Ovary (tissue), 9 donors: ENCODE results near the gene CSHL1. TPM values are rescaled to one million over a fixed set of nuclear protein-coding genes. Genes with fewer than 3 reads are reported as not detected.

Experiments used
- DNase-seq, 5 donors: peaks; one replicate each; pipeline ENCODE4 v3.0.0-alpha.2; 2019 to 2020
- H3K27ac ChIP-seq, 2 donors: fragments of 200-600 bp; one replicate each; pipeline versions ENCODE4 v1.5.1 to v1.8.0; 2019 to 2022
- H3K27me3 ChIP-seq: fragments of 200-600 bp; one replicate; pipeline ENCODE4 v1.8.0; 2022
- H3K36me3 ChIP-seq: fragments of 200-600 bp; sonication (generic); one replicate; pipeline ENCODE4 v1.5.1; 2019
- H3K4me1 ChIP-seq: one replicate; pipeline ENCODE4 v1.8.1; 2013; ENCODE audit warnings: mild to moderate bottlenecking, moderate library complexity; ENCODE audit not compliant: insufficient read depth
- H3K4me3 ChIP-seq: fragments of 200-600 bp; sonication (generic); one replicate; pipeline ENCODE4 v1.5.1; 2017
- H3K9me3 ChIP-seq, 2 donors: fragments of 200-600 bp in 1 of 2; sonication (generic) in 1 of 2; one replicate each; pipeline versions ENCODE4 v1.5.1 to v1.8.1; 2013 to 2019; ENCODE audit warnings: mild to moderate bottlenecking in 1 of 2, moderate library complexity in 1 of 2
- CTCF ChIP-seq, 3 donors: fragments of 450-650 bp in 2 of 3; fragments of 200-600 bp in 1 of 3; IDR thresholded peaks; one replicate each; pipeline versions ENCODE4 v1.5.1 to v1.8.0; 2016 to 2022; ENCODE audit warnings: antibody characterized with exemption in 3 of 3, mild to moderate bottlenecking in 1 of 3
- EP300 ChIP-seq: sonication (generic); formaldehyde crosslinking; IDR thresholded peaks from one replicate; pipeline ENCODE4 v1.6.1; 2017; ENCODE audit warnings: antibody characterized with exemption
- POLR2A ChIP-seq: fragments of 450-650 bp; IDR thresholded peaks from one replicate; pipeline ENCODE4 v1.6.1; 2017; ENCODE audit warnings: antibody characterized with exemption, mild to moderate bottlenecking, moderate library complexity
- WGBS, 3 donors: extraction: QIAGEN DNeasy Blood & Tissue Kit in 1 of 3; methylation state at CpG; one replicate each; pipeline versions ENCODE4 v1.1.5 to v1.1.7; 2013 to 2017; 5-methylcytosine and 5-hydroxymethylcytosine counted together
- intact Hi-C, 4 donors: fragments of 100-400 bp; cut with DNase I; formaldehyde crosslinking; loops; one replicate each; pipeline versions ENCODE4 v1.11.0 to v1.15.1; 2022 to 2023
- polyA plus RNA-seq, 2 donors: library from polyadenylated mRNA; stranded (reverse); fragments of 200-250 nt in 1 of 2; fragments of 350-450 nt in 1 of 2; fragmentation: Illumina TruSeq in 1 of 2; extraction: RNeasy Lipid Tissue Mini Kit (QIAGEN cat#74804) in 1 of 2; gene quantifications; one replicate each; pipeline ENCODE4 v1.2.3, GENCODE V29; 2013 to 2014
- total RNA-seq, 7 donors: library from RNA; depleted of rRNA in 2 of 7; stranded (reverse); fragments of >200 nt in 2 of 7; fragmentation: NEBNext Ultra II Directional in 3 of 7; extraction: Animal tissue kit (Norgen Biotek cat#: 25700) in 3 of 7; gene quantifications; one replicate each; pipeline versions ENCODE4 v1.1.0 to v1.2.4, GENCODE V29; 2016 to 2023
- donor health status: DM: no; HTN: no; CAD: no; lungs with moderate emphysema.
- donor health status: DM: no; HTN: no; CAD: no.
- donor health status: Bipolar disorder and iron deficiency.
- donor health status: DM: yes; HTN: yes; CAD: no.
- donor health status: DM: no; HTN: no; CAD: no.
- donor health status: DM: yes; HTN: yes; CAD: no.

Gene CSHL1
- total and polyA plus RNA-seq, 9 donors = not detected

GRCh38 chr17:63945784-63946439 lies 34.9 kb upstream of the CSHL1 start:
- intact Hi-C loops = no loop called here
- 63 to 83% (median 74%) methylated on average over 6 of the region's 6 CpGs for WGBS, 3 donors
- H3K4me3 ChIP-seq = no peak overlapping the region
- no peaks in the 10 kb centered on the region for H3K36me3 ChIP-seq
- H3K4me1 ChIP-seq = peaks cover 7% of the 10 kb centered on the region
- TF ChIP-seq EP300 = no peak
- TF ChIP-seq POLR2A = no peak
- TF ChIP-seq CTCF (IDR thresholded peaks at IDR 0.05) = no peak
- H3K27ac ChIP-seq = no peak overlapping the region
- H3K9me3 ChIP-seq = no peaks in the 10 kb centered on the region
- DNase-seq = no peak
- no peaks in the 10 kb centered on the region for H3K27me3 ChIP-seq

- TF ChIP-seq EP300 = no peak
- TF ChIP-seq POLR2A = no peak
- no peak for TF ChIP-seq CTCF (IDR thresholded peaks at IDR 0.05)
- Histone ChIP-seq H3K9me3 (no peaks in the 10 kb centered on the region), H3K27me3 (no peaks in the 10 kb centered on the region), H3K4me1 (peaks cover 4% of the 10 kb centered on the region), H3K27ac (no peak overlapping the region), H3K36me3 (no peaks in the 10 kb centered on the region), H3K4me3 (no peak overlapping the region)
- intact Hi-C loops = no loop called here
- DNase-seq = no peak
- 79 to 82% (median 80%) methylated on average over 22 to 24 of the region's 24 CpGs for WGBS, 3 donors
These were observed 33.9 kb upstream of the CSHL1 start for GRCh38 chr17:63944736-63945499.

GRCh38 chr17:63943745-63944144 lies 32.7 kb upstream of the CSHL1 start:
- Histone ChIP-seq H3K27me3 (no peaks in the 10 kb centered on the region), H3K9me3 (no peaks in the 10 kb centered on the region), H3K27ac (no peak overlapping the region), H3K36me3 (no peaks in the 10 kb centered on the region), H3K4me3 (no peak overlapping the region), H3K4me1 (no peaks in the 10 kb centered on the region)
- TF ChIP-seq CTCF (IDR thresholded peaks at IDR 0.05) (no peak), POLR2A (no peak), EP300 (no peak)
- intact Hi-C loops = no loop called here
- no peak for DNase-seq
- 81 to 93% (median 85%) methylated on average over 9 of the region's 9 CpGs for WGBS, 3 donors

DNA sequence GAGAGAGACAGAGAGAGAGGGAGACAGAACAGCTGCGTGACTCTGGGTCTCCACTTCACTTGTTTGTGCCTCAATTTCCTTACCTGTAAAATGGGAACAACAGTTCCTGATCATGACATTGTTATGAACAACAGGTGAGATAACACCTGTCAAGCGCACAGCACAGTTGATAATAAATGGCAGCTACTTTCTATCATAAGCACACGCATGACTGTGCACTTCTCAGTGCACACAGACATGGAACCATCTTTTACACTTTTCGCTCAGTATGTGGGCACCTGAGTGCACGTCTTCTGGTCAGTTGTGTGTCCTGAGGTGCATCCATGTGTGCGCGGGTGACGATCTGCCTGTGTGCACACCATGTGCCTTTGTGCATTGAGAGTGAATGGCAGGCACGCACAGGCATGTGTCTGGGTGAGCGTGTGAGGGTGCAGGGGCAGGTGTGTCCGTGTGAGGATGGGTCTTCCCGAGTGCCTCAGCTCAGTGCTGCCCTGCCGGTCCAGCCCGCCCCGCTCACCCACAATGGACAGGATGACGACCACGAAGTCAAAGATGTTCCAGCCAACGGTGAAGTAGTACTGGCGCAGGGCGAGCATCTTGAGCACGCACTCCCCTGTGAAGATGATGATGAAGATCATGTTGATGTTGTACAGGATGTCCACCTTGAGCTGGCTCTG lies 31.4 kb upstream of the CSHL1 start:
- Histone ChIP-seq H3K9me3 (no peaks in the 10 kb centered on the region), H3K36me3 (no peaks in the 10 kb centered on the region), H3K4me3 (no peak overlapping the region), H3K4me1 (no peaks in the 10 kb centered on the region), H3K27me3 (no peaks in the 10 kb centered on the region), H3K27ac (no peak overlapping the region)
- 94 to 95% (median 94%) methylated on average over 21 of the region's 21 CpGs for WGBS, 3 donors
- intact Hi-C loops = no loop called here
- no peak for DNase-seq
- TF ChIP-seq POLR2A (no peak), EP300 (no peak), CTCF (IDR thresholded peaks at IDR 0.05) (no peak)
